HG02973 (cell line): ENCODE data around the gene CLIP1.
A peak's percentile ranks its signal among the peaks of the same experiment; 100 is the strongest.
"Not testable (repeated sequence)": the region's sequence is repeated elsewhere in the genome, so short reads cannot be mapped to it uniquely, and the experiment has no call there.

ENCODE experiments used
- ATAC-seq: cut with Tn5 transposase; IDR thresholded peaks from one replicate; pipeline ENCODE4 v1.9.1; 2021; ENCODE audit warnings: moderate library complexity; ENCODE audit not compliant: unreplicated experiment

The CLIP1 gene

GRCh38 chr12:122421821-122422729, at the start of gene CLIP1:
Gene CLIP1, minus strand, starts transcription at chr12:122422669. Its CDS starts 42,217 bp downstream, at chr12:122380452.
- ATAC-seq, result peak; percentile 49

- no peak for ATAC-seq
These were observed 49.1 kb upstream of the CLIP1 start for GRCh38 chr12:122471324-122472226.

GRCh38 chr12:122470576-122470975, 48.1 kb upstream of the CLIP1 start:
- not testable (repeated sequence) for ATAC-seq

GRCh38 chr12:122469856-122470255, 47.4 kb upstream of the CLIP1 start:
- ATAC-seq, result not testable (repeated sequence)

GRCh38 chr12:122467983-122468382, 45.5 kb upstream of the CLIP1 start:
- ATAC-seq, result no peak

GRCh38 chr12:122464317-122465042, 42.0 kb upstream of the CLIP1 start:
- not testable (repeated sequence) for ATAC-seq

- no peak for ATAC-seq
These were observed 38.2 kb upstream of the CLIP1 start for GRCh38 chr12:122460641-122461040.

GRCh38 chr12:122460061-122460460, 37.6 kb upstream of the CLIP1 start:
- ATAC-seq, result no peak

GRCh38 chr12:122459211-122459610, 36.7 kb upstream of the CLIP1 start:
- no peak for ATAC-seq

GRCh38 chr12:122458105-122459035, 35.9 kb upstream of the CLIP1 start:
- ATAC-seq, result no peak

- ATAC-seq, result no peak
These were observed 35.2 kb upstream of the CLIP1 start for GRCh38 chr12:122457627-122458026.

GRCh38 chr12:122454739-122455138, 32.3 kb upstream of the CLIP1 start:
- no peak for ATAC-seq

- no peak for ATAC-seq
These were observed 31.8 kb upstream of the CLIP1 start for GRCh38 chr12:122454250-122454721.

GRCh38 chr12:122452701-122453285, 30.3 kb upstream of the CLIP1 start:
- ATAC-seq, result no peak

GRCh38 chr12:122449317-122449716, 26.8 kb upstream of the CLIP1 start:
- no peak for ATAC-seq

- ATAC-seq, result not testable (repeated sequence)
These were observed 25.4 kb upstream of the CLIP1 start for GRCh38 chr12:122447825-122448224.

- ATAC-seq, result not testable (repeated sequence)
These were observed 23.9 kb upstream of the CLIP1 start for GRCh38 chr12:122446390-122446789.

GRCh38 chr12:122444071-122444470, 21.6 kb upstream of the CLIP1 start:
- ATAC-seq, result not testable (repeated sequence)

- not testable (repeated sequence) for ATAC-seq
These were observed 16.4 kb upstream of the CLIP1 start for GRCh38 chr12:122438822-122439221.
